ENCODE measurements around the gene TCEA2.
A peak's percentile ranks its signal among the peaks of the same experiment; 100 is the strongest.

The TCEA2 gene

DNA sequence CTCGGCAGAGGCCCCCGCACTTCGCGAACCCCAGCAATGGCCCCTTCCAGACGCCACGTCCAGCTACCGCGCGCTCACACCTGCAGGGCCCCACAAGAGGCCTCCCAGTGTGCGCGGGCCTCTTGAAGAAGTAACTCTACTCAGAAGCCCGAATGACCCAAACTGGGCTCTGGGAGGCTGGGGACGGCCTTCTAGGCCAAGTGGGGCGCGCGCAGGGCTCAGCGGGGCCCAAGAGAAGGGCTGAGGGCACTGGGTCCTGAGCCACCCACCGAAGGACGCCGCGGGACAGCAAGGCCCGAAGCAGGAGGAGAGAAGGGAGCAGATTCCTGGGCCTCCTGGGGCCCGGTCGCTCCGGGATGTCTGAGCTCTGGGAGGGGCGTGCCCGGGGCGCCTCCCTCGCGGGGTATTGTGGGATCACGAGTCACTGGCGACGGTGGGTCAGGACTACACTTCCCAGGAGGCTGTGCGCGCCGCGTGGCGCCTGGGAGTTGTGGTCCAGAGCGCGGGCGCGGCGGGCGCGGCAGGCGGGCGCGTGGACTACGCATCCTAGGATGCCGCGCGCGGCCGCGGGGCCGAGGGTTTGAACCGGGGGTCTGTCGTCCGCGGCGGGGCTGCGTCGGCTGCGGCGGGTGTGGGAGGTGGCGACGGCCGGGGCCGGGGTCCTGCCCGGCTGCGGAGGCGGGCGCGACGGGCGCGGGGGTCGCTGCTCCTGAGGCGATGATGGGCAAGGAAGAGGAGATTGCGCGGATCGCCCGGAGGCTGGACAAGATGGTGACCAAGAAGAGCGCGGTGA is at the start of gene TCEA2:
Gene TCEA2 (plus strand): TSS at position 603 of the 793 bp plus-strand sequence. CDS start 115 bp downstream, at position 718.
- H3K9me3 ChIP-seq (ENCODE audit: insufficient read depth, low read depth, low read length): no peaks in the 10 kb centered on the region
- H3K36me3 ChIP-seq (ENCODE audit: insufficient read depth, low read length): no peaks in the 10 kb centered on the region
- peak within 1 kb of the TSS; percentile 91 for H2AFZ ChIP-seq (ENCODE audit: low read length)
- peak within 1 kb of the TSS; percentile 94 for H3K9ac ChIP-seq (ENCODE audit: low read depth, low read length, poor library complexity, severe bottlenecking)
- H3F3A ChIP-seq (ENCODE audit: low read depth): no peaks in the 10 kb centered on the region
- H4K20me1 ChIP-seq (ENCODE audit: insufficient read depth, low read length, poor library complexity, severe bottlenecking): no peaks in the 10 kb centered on the region
- peak within 1 kb of the TSS; percentile 95 for H3K4me3 ChIP-seq (ENCODE audit: low read length, poor library complexity, severe bottlenecking)
- H3K79me2 ChIP-seq (ENCODE audit: insufficient read depth, low read length): peaks cover 15% of the 10 kb centered on the region; the same call in 1 of the 2 replicates
- peaks cover 44% of the 10 kb centered on the region for H3K4me1 ChIP-seq (ENCODE audit: insufficient read depth, low read length, poor library complexity, severe bottlenecking)
- H3K27me3 ChIP-seq (ENCODE audit: insufficient read depth, low read length, poor library complexity, severe bottlenecking): no peaks in the 10 kb centered on the region
- TF ChIP-seq, protein P1, sequence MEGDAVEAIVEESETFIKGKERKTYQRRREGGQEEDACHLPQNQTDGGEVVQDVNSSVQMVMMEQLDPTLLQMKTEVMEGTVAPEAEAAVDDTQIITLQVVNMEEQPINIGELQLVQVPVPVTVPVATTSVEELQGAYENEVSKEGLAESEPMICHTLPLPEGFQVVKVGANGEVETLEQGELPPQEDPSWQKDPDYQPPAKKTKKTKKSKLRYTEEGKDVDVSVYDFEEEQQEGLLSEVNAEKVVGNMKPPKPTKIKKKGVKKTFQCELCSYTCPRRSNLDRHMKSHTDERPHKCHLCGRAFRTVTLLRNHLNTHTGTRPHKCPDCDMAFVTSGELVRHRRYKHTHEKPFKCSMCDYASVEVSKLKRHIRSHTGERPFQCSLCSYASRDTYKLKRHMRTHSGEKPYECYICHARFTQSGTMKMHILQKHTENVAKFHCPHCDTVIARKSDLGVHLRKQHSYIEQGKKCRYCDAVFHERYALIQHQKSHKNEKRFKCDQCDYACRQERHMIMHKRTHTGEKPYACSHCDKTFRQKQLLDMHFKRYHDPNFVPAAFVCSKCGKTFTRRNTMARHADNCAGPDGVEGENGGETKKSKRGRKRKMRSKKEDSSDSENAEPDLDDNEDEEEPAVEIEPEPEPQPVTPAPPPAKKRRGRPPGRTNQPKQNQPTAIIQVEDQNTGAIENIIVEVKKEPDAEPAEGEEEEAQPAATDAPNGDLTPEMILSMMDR (conservative IDR thresholded peaks at IDR 0.05; ENCODE audit: low read length): no peak
- TF ChIP-seq EZH2phosphoT487 (IDR thresholded peaks at IDR 0.05; ENCODE audit: borderline replicate concordance): no peak
- H3K4me2 ChIP-seq (ENCODE audit: low read depth, low read length, poor library complexity, severe bottlenecking): peak within 1 kb of the TSS; percentile 83
- no peaks in the 10 kb centered on the region for H3K9me2 ChIP-seq (replicated peaks; ENCODE audit: low read depth, low read length)

DNA sequence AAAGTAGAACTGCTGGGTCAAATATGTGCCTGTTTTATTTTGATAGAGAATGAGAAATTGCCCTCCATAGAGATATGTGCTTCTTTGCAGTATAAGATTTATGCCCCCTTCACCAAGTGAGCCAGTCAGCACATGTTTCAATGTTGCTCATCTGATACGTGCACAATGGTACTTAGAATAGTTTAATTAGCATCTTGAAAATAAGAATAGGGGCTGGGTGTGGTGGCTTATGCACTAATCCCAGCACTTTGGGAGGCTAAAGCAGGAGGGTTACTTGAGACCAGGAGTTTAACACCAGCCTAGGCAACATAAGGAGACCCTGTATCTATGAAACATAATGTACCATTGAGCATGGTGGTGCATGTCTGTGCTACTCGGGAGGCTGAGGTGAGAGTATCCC is 47.4 kb upstream of the TCEA2 start:
- Histone ChIP-seq H3K9me2 (replicated peaks; ENCODE audit: low read depth, low read length) (no peaks in the 10 kb centered on the region), H3K4me3 (ENCODE audit: low read length, poor library complexity, severe bottlenecking) (no peak overlapping the region), H3K4me2 (ENCODE audit: low read depth, low read length, poor library complexity, severe bottlenecking) (no peak overlapping the region), H3K4me1 (ENCODE audit: insufficient read depth, low read length, poor library complexity, severe bottlenecking) (no peaks in the 10 kb centered on the region), H3K27me3 (ENCODE audit: insufficient read depth, low read length, poor library complexity, severe bottlenecking) (no peaks in the 10 kb centered on the region), H3K79me2 (ENCODE audit: insufficient read depth, low read length) (no peaks in the 10 kb centered on the region), H3K9ac (ENCODE audit: low read depth, low read length, poor library complexity, severe bottlenecking) (no peak overlapping the region), H3K9me3 (ENCODE audit: insufficient read depth, low read depth, low read length) (no peaks in the 10 kb centered on the region), H3F3A (ENCODE audit: low read depth) (no peaks in the 10 kb centered on the region), H3K36me3 (ENCODE audit: insufficient read depth, low read length) (peaks cover 70% of the 10 kb centered on the region; the same call in 1 of the 2 replicates), H2AFZ (ENCODE audit: low read length) (no peak overlapping the region), H4K20me1 (ENCODE audit: insufficient read depth, low read length, poor library complexity, severe bottlenecking) (no peaks in the 10 kb centered on the region)
- TF ChIP-seq, protein P1 (conservative IDR thresholded peaks at IDR 0.05; ENCODE audit: low read length): no peak
- no peak for TF ChIP-seq EZH2phosphoT487 (IDR thresholded peaks at IDR 0.05; ENCODE audit: borderline replicate concordance)

DNA sequence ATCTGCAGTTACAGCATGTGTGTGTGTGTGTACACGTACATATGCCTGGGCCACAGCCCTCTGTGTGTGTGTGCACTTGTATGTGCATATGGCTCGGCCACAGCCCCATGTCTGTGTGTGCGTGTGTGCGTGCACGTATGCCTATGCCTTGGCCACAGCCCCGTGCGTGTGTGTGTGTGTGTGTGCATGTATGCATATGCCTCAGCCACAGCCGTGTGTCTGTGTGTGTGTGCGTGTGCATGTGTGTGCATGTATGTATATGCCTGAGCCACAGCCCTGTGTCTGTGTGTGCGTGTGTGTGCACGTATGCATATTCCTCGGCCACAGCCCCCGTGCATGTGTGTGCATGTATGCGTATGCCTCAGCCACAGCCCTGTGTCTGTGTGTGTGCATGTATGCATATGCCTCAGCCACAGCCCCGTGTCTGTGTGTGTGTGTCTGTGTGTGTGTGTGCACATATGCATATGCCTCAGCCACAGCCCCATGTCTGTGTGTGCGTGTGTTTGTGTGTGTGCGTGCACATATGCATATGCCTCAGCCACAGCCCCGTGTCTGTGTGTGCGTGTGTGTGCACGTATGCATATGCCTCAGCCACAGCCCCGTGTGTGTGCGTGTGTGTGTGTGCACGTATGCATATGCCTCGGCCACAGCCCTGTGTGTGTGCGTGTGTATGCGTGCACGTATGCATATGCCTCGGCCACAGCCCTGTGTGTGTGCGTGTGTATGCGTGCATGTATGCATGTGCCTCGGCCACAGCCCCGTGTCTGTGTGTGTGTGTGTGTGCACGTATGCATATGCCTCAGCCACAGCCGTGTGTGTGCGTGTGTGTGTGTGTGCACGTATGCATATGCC is 41.6 kb upstream of the TCEA2 start:
- H3K9ac ChIP-seq (ENCODE audit: low read depth, low read length, poor library complexity, severe bottlenecking): no peak overlapping the region
- H3F3A ChIP-seq (ENCODE audit: low read depth): no peaks in the 10 kb centered on the region
- peaks cover 81% of the 10 kb centered on the region; the same call in 1 of the 2 replicates for H3K36me3 ChIP-seq (ENCODE audit: insufficient read depth, low read length)
- TF ChIP-seq EZH2phosphoT487 (IDR thresholded peaks at IDR 0.05; ENCODE audit: borderline replicate concordance): no peak
- TF ChIP-seq, protein P1 (conservative IDR thresholded peaks at IDR 0.05; ENCODE audit: low read length): no peak
- H3K79me2 ChIP-seq (ENCODE audit: insufficient read depth, low read length): no peaks in the 10 kb centered on the region
- no peak overlapping the region for H3K4me2 ChIP-seq (ENCODE audit: low read depth, low read length, poor library complexity, severe bottlenecking)
- H4K20me1 ChIP-seq (ENCODE audit: insufficient read depth, low read length, poor library complexity, severe bottlenecking): no peaks in the 10 kb centered on the region
- no peaks in the 10 kb centered on the region for H3K27me3 ChIP-seq (ENCODE audit: insufficient read depth, low read length, poor library complexity, severe bottlenecking)
- H3K9me3 ChIP-seq (ENCODE audit: insufficient read depth, low read depth, low read length): no peaks in the 10 kb centered on the region
- no peaks in the 10 kb centered on the region for H3K4me1 ChIP-seq (ENCODE audit: insufficient read depth, low read length, poor library complexity, severe bottlenecking)
- H3K4me3 ChIP-seq (ENCODE audit: low read length, poor library complexity, severe bottlenecking): no peak overlapping the region
- H2AFZ ChIP-seq (ENCODE audit: low read length): no peak overlapping the region
- no peaks in the 10 kb centered on the region for H3K9me2 ChIP-seq (replicated peaks; ENCODE audit: low read depth, low read length)
